NCI-H2107 treated with DMSO at 0.1 percent for 48 hours (cell line): Measurements from ENCODE around the gene CELSR1.

Experiments used
- DNase-seq: peaks from one replicate; lab custom pipeline; 2025; ENCODE audit not compliant: unreplicated experiment; lab: John Stamatoyannopoulos, UW

Gene CELSR1

GRCh38 chr22:46574993-46575910, 37.8 kb upstream of the CELSR1 start:
- DNase-seq: peak; percentile 20

- DNase-seq: no peak
Measured at GRCh38 chr22:46574438-46574992, 37.1 kb upstream of the CELSR1 start.

- no peak for DNase-seq
Measured at GRCh38 chr22:46573781-46574437, 36.5 kb upstream of the CELSR1 start.

GRCh38 chr22:46572911-46573780, 35.7 kb upstream of the CELSR1 start:
- no peak for DNase-seq

GRCh38 chr22:46571642-46572250, 34.3 kb upstream of the CELSR1 start:
- DNase-seq: no peak

- no peak for DNase-seq
Measured at GRCh38 chr22:46569848-46570695, 32.7 kb upstream of the CELSR1 start.

GRCh38 chr22:46569055-46569847, 31.8 kb upstream of the CELSR1 start:
- DNase-seq: no peak

- peak; percentile 8 for DNase-seq
Measured at GRCh38 chr22:46568102-46568809, 30.8 kb upstream of the CELSR1 start.

- DNase-seq: no peak
Measured at GRCh38 chr22:46567471-46567870, 30.1 kb upstream of the CELSR1 start.

- no peak for DNase-seq
Measured at GRCh38 chr22:46564084-46564714, 26.8 kb upstream of the CELSR1 start.

- peak; percentile 71 for DNase-seq
Measured at GRCh38 chr22:46563381-46564083, 26.1 kb upstream of the CELSR1 start.

- DNase-seq: no peak
Measured at GRCh38 chr22:46561435-46561905, 24.1 kb upstream of the CELSR1 start.

- no peak for DNase-seq
Measured at GRCh38 chr22:46560696-46561295, 23.4 kb upstream of the CELSR1 start.

- DNase-seq: no peak
Measured at GRCh38 chr22:46557736-46558480, 20.5 kb upstream of the CELSR1 start.

GRCh38 chr22:46556775-46557174, 19.4 kb upstream of the CELSR1 start:
- no peak for DNase-seq

GRCh38 chr22:46553189-46553588, 15.8 kb upstream of the CELSR1 start:
- DNase-seq: no peak
